Esophagus squamous epithelium (tissue), 5 donors: ENCODE results near the gene ALKBH3. TPM values are rescaled to one million over a fixed set of nuclear protein-coding genes. Genes with fewer than 3 reads are reported as not detected.

Experiments
- DNase-seq: peaks from one replicate; lab custom pipeline; 2025; lab: John Stamatoyannopoulos, UW
- H3K27ac ChIP-seq, 4 donors: fragments of 200-600 bp; sonication (generic); one replicate each; pipeline ENCODE4 v1.5.1; 2016 to 2019; ENCODE audit warnings: mild to moderate bottlenecking in 1 of 4
- H3K27me3 ChIP-seq, 4 donors: fragments of 200-600 bp; sonication (generic); 1 replicate in 3 of 4; 2 replicates in 1 of 4; pipeline versions ENCODE4 v1.5.1 to v1.6.0; 2017 to 2021; ENCODE audit warnings: antibody characterized with exemption in 1 of 4
- H3K36me3 ChIP-seq, 3 donors: fragments of 200-600 bp; sonication (generic); one replicate each; pipeline ENCODE4 v1.5.1; 2016 to 2019
- H3K4me1 ChIP-seq, 3 donors: fragments of 200-600 bp; sonication (generic); one replicate each; pipeline ENCODE4 v1.5.1; 2017 to 2019
- H3K4me3 ChIP-seq, 4 donors: fragments of 200-600 bp; sonication (generic); 1 replicate in 3 of 4; 2 replicates in 1 of 4; pipeline ENCODE4 v1.5.1; 2016 to 2019; ENCODE audit warnings: mild to moderate bottlenecking in 2 of 4, moderate library complexity in 1 of 4
- H3K9me3 ChIP-seq, 3 donors: fragments of 200-600 bp; sonication (generic); one replicate each; pipeline ENCODE4 v1.5.1; 2016 to 2019
- CTCF ChIP-seq, 6 experiments: fragments of 450-650 bp in 4 of 6; fragments of 200-600 bp in 2 of 6; sonication (generic) in 2 of 6; IDR thresholded peaks; one replicate each; pipeline ENCODE4 v1.5.1; 2016 to 2019; ENCODE audit warnings: antibody characterized with exemption in 6 of 6, mild to moderate bottlenecking in 4 of 6, moderate library complexity in 4 of 6
- POLR2A ChIP-seq, 4 donors: fragments of 450-650 bp; IDR thresholded peaks; one replicate each; pipeline ENCODE4 v1.6.1; 2017; ENCODE audit warnings: antibody characterized with exemption in 4 of 4, mild to moderate bottlenecking in 4 of 4, moderate library complexity in 3 of 4
- WGBS, 2 donors: methylation state at CpG; one replicate each; pipeline ENCODE4 v1.1.5; 2018; 5-methylcytosine and 5-hydroxymethylcytosine counted together
- intact Hi-C: fragments of 100-400 bp; cut with DNase I; formaldehyde crosslinking; loops from one replicate; pipeline ENCODE4 v1.15.0; 2022
- total RNA-seq, 4 donors: library from RNA; depleted of rRNA; stranded (reverse); fragments of >200 nt; gene quantifications; one replicate each; pipeline ENCODE4 v1.1.0, GENCODE V29; 2016
- donor health status: DM: yes; HTN: yes; CAD: no.

ALKBH3 gene
- total RNA-seq, 4 donors from 2014 or later, result 25.6 to 41.2 (median 30.7) TPM

- no peaks in the 10 kb centered on the region for H3K27me3 ChIP-seq
Observed at GRCh38 chr11:43914466-43914865, 33.8 kb downstream of the ALKBH3 start.

GRCh38 chr11:43916621-43917020 is 36.0 kb downstream of the ALKBH3 start:
- peaks cover 0 to 85% (median 6%) of the 10 kb centered on the region in 3 donors for H3K36me3 ChIP-seq

More at GRCh38 chr11:43914466-43914865, 33.8 kb downstream of the ALKBH3 start:
- intact Hi-C loops, result no loop called here
- H3K4me1 ChIP-seq, result peaks cover 0 to 26% (median 0%) of the 10 kb centered on the region in 3 donors
- no peak overlapping the region for H3K4me3 ChIP-seq
- DNase-seq, result no peak
- H3K36me3 ChIP-seq, result peaks cover 0 to 90% (median 10%) of the 10 kb centered on the region in 3 donors
- TF ChIP-seq CTCF (IDR thresholded peaks at IDR 0.05) (no peak), POLR2A (IDR thresholded peaks at IDR 0.05) (no peak)
- H3K27ac ChIP-seq, result no peak overlapping the region
- WGBS, 2 donors, result 83% methylated on average over 1 of the region's 1 CpG
- no peaks in the 10 kb centered on the region for H3K9me3 ChIP-seq

GRCh38 chr11:43917851-43918250 is 37.2 kb downstream of the ALKBH3 start:
- WGBS, 2 donors, result 70 to 90% methylated on average over 1 of the region's 1 CpG
- H3K36me3 ChIP-seq, result peaks cover 0 to 81% (median 6%) of the 10 kb centered on the region in 3 donors

More at GRCh38 chr11:43916621-43917020, 36.0 kb downstream of the ALKBH3 start:
- Histone ChIP-seq H3K9me3 (no peaks in the 10 kb centered on the region), H3K27me3 (no peaks in the 10 kb centered on the region), H3K4me1 (peaks cover 4 to 48% (median 17%) of the 10 kb centered on the region in 3 donors), H3K4me3 (no peak overlapping the region), H3K27ac (peak overlapping the region in 2 of 4 donors; percentile 32 to 87)
- intact Hi-C loops, result no loop called here
- no peak for DNase-seq
- no peak for TF ChIP-seq POLR2A (IDR thresholded peaks at IDR 0.05)
- no peak for TF ChIP-seq CTCF (IDR thresholded peaks at IDR 0.05)
- WGBS, 2 donors, result 91 to 92% methylated on average over 1 to 2 of the region's 2 CpGs

GRCh38 chr11:43918662-43919061 is 38.0 kb downstream of the ALKBH3 start:
- Histone ChIP-seq H3K4me1 (peaks cover 4 to 68% (median 30%) of the 10 kb centered on the region in 3 donors), H3K4me3 (no peak overlapping the region), H3K36me3 (peaks cover 0 to 73% (median 6%) of the 10 kb centered on the region in 3 donors), H3K27me3 (no peaks in the 10 kb centered on the region), H3K9me3 (no peaks in the 10 kb centered on the region), H3K27ac (peak overlapping the region in 3 of 4 donors; percentile 71 to 90 (median 87))
- no peak for TF ChIP-seq CTCF (IDR thresholded peaks at IDR 0.05)
- no peak for TF ChIP-seq POLR2A (IDR thresholded peaks at IDR 0.05)
- intact Hi-C loops, result no loop called here
- DNase-seq, result no peak

More at GRCh38 chr11:43917851-43918250, 37.2 kb downstream of the ALKBH3 start:
- Histone ChIP-seq H3K4me3 (no peak overlapping the region), H3K4me1 (peaks cover 4 to 60% (median 29%) of the 10 kb centered on the region in 3 donors), H3K27ac (peak overlapping the region in 3 of 4 donors; percentile 71 to 90 (median 87)), H3K9me3 (no peaks in the 10 kb centered on the region), H3K27me3 (no peaks in the 10 kb centered on the region)
- TF ChIP-seq CTCF (IDR thresholded peaks at IDR 0.05), result no peak
- TF ChIP-seq POLR2A (IDR thresholded peaks at IDR 0.05), result no peak
- intact Hi-C loops, result no loop called here
- no peak for DNase-seq

GRCh38 chr11:43919852-43920597 is 39.4 kb downstream of the ALKBH3 start:
- DNase-seq, result no peak
- peaks cover 4 to 82% (median 44%) of the 10 kb centered on the region in 3 donors for H3K4me1 ChIP-seq
- peaks cover 0 to 61% (median 4%) of the 10 kb centered on the region in 3 donors for H3K36me3 ChIP-seq
- no peak for TF ChIP-seq POLR2A (IDR thresholded peaks at IDR 0.05)
- TF ChIP-seq CTCF (IDR thresholded peaks at IDR 0.05), result no peak
- H3K4me3 ChIP-seq, result no peak overlapping the region
- H3K27me3 ChIP-seq, result no peaks in the 10 kb centered on the region
- intact Hi-C loops, result no loop called here
- no peaks in the 10 kb centered on the region for H3K9me3 ChIP-seq
- H3K27ac ChIP-seq, result peak overlapping the region; percentile 19 to 92 (median 88)
- 73 to 83% methylated on average over 13 to 14 of the region's 14 CpGs for WGBS, 2 donors
